Mucosa of rectum (tissue), 2 donors: ENCODE data around the gene PDSS1.

Experiments
- H3K27ac ChIP-seq, 2 donors: one replicate each; pipeline ENCODE4 v1.7.0; 2013; ENCODE audit warnings: inconsistent platforms in 2 of 2, low read depth in 2 of 2, low read length in 2 of 2
- H3K27me3 ChIP-seq, 2 donors: one replicate each; pipeline ENCODE4 v1.7.0; 2013; ENCODE audit warnings: low read length in 2 of 2; ENCODE audit not compliant: control insufficient read depth in 2 of 2, insufficient read depth in 2 of 2
- H3K36me3 ChIP-seq, 2 donors: one replicate each; pipeline ENCODE4 v1.7.0; 2013; ENCODE audit warnings: low read length in 2 of 2; ENCODE audit not compliant: control insufficient read depth in 2 of 2, insufficient read depth in 2 of 2
- H3K4me1 ChIP-seq, 2 donors: one replicate each; pipeline ENCODE4 v1.7.0; 2013; ENCODE audit warnings: low read length in 2 of 2, mild to moderate bottlenecking in 1 of 2; ENCODE audit not compliant: control insufficient read depth in 2 of 2, insufficient read depth in 2 of 2
- H3K4me3 ChIP-seq, 2 donors: one replicate each; pipeline ENCODE4 v1.7.0; 2013; ENCODE audit warnings: low read length in 2 of 2
- H3K9ac ChIP-seq, 2 donors: one replicate each; pipeline ENCODE4 v1.7.0; 2013; ENCODE audit warnings: low read length in 2 of 2, low read depth in 1 of 2, mild to moderate bottlenecking in 1 of 2
- H3K9me3 ChIP-seq, 2 donors: one replicate each; pipeline ENCODE4 v1.7.0; 2013; ENCODE audit warnings: low read length in 2 of 2; ENCODE audit not compliant: control insufficient read depth in 2 of 2
- donor health status: healthy.
- donor health status: Normal muscosa, but diverticular disease.

The PDSS1 gene

GRCh38 chr10:26737730-26738129 lies 40.2 kb downstream of the PDSS1 start:
- Histone ChIP-seq H3K4me3 (no peak overlapping the region), H3K9me3 (no peaks in the 10 kb centered on the region), H3K36me3 (peaks cover 48 to 54% of the 10 kb centered on the region in 2 donors), H3K9ac (no peak overlapping the region), H3K27me3 (no peaks in the 10 kb centered on the region), H3K4me1 (no peaks in the 10 kb centered on the region), H3K27ac (peak overlapping the region; percentile 14 to 44)

- Histone ChIP-seq H3K27me3 (no peaks in the 10 kb centered on the region), H3K36me3 (peaks cover 54% of the 10 kb centered on the region in 2 donors), H3K4me3 (no peak overlapping the region), H3K27ac (peak overlapping the region; percentile 14 to 44), H3K9ac (no peak overlapping the region), H3K4me1 (no peaks in the 10 kb centered on the region), H3K9me3 (no peaks in the 10 kb centered on the region)
Observed at GRCh38 chr10:26738301-26738911, 40.9 kb downstream of the PDSS1 start.

- Histone ChIP-seq H3K9me3 (no peaks in the 10 kb centered on the region), H3K27ac (no peak overlapping the region), H3K27me3 (no peaks in the 10 kb centered on the region), H3K4me3 (no peak overlapping the region), H3K36me3 (peaks cover 50 to 57% of the 10 kb centered on the region in 2 donors), H3K9ac (no peak overlapping the region), H3K4me1 (no peaks in the 10 kb centered on the region)
Observed at GRCh38 chr10:26739071-26739631, 41.6 kb downstream of the PDSS1 start.

- H3K27ac ChIP-seq, result no peak overlapping the region
- no peaks in the 10 kb centered on the region for H3K4me1 ChIP-seq
- H3K36me3 ChIP-seq, result peaks cover 42 to 50% of the 10 kb centered on the region in 2 donors
- H3K9ac ChIP-seq, result no peak overlapping the region
- no peak overlapping the region for H3K4me3 ChIP-seq
- H3K27me3 ChIP-seq, result no peaks in the 10 kb centered on the region
- H3K9me3 ChIP-seq, result no peaks in the 10 kb centered on the region
Observed at GRCh38 chr10:26741368-26741767, 43.9 kb downstream of the PDSS1 start.

- Histone ChIP-seq H3K4me3 (no peak overlapping the region), H3K27ac (no peak overlapping the region), H3K9me3 (no peaks in the 10 kb centered on the region), H3K9ac (no peak overlapping the region), H3K27me3 (no peaks in the 10 kb centered on the region), H3K36me3 (peaks cover 38 to 48% of the 10 kb centered on the region in 2 donors), H3K4me1 (no peaks in the 10 kb centered on the region)
Observed at GRCh38 chr10:26743091-26743490, 45.6 kb downstream of the PDSS1 start.

- H3K27ac ChIP-seq, result no peak overlapping the region
- H3K27me3 ChIP-seq, result no peaks in the 10 kb centered on the region
- no peak overlapping the region for H3K4me3 ChIP-seq
- H3K9ac ChIP-seq, result no peak overlapping the region
- peaks cover 38 to 51% of the 10 kb centered on the region in 2 donors for H3K36me3 ChIP-seq
- H3K9me3 ChIP-seq, result no peaks in the 10 kb centered on the region
- H3K4me1 ChIP-seq, result no peaks in the 10 kb centered on the region
Observed at GRCh38 chr10:26743841-26744240, 46.3 kb downstream of the PDSS1 start.

- Histone ChIP-seq H3K9me3 (no peaks in the 10 kb centered on the region), H3K27ac (no peak overlapping the region), H3K9ac (no peak overlapping the region)
Observed at GRCh38 chr10:26746061-26746460, 48.6 kb downstream of the PDSS1 start.

GRCh38 chr10:26755443-26755903 lies 58.0 kb downstream of the PDSS1 start:
- H3K36me3 ChIP-seq, result peaks cover 14 to 16% of the 10 kb centered on the region in 2 donors
- H3K27ac ChIP-seq, result peak overlapping the region in 1 of 2 donors; percentile 38
- H3K9ac ChIP-seq, result no peak overlapping the region
- H3K9me3 ChIP-seq, result no peaks in the 10 kb centered on the region
- H3K27me3 ChIP-seq, result no peaks in the 10 kb centered on the region
- no peaks in the 10 kb centered on the region for H3K4me1 ChIP-seq
- no peak overlapping the region for H3K4me3 ChIP-seq

More at GRCh38 chr10:26746061-26746460, 48.6 kb downstream of the PDSS1 start:
- Histone ChIP-seq H3K4me3 (no peak overlapping the region), H3K36me3 (peaks cover 35 to 40% of the 10 kb centered on the region in 2 donors), H3K27me3 (no peaks in the 10 kb centered on the region), H3K4me1 (no peaks in the 10 kb centered on the region)

- no peak overlapping the region for H3K27ac ChIP-seq
- H3K9me3 ChIP-seq, result no peaks in the 10 kb centered on the region
- H3K27me3 ChIP-seq, result no peaks in the 10 kb centered on the region
- no peak overlapping the region for H3K9ac ChIP-seq
- peaks cover 12 to 16% of the 10 kb centered on the region in 2 donors for H3K36me3 ChIP-seq
- H3K4me3 ChIP-seq, result no peak overlapping the region
- H3K4me1 ChIP-seq, result no peaks in the 10 kb centered on the region
Observed at GRCh38 chr10:26759008-26759407, 61.5 kb downstream of the PDSS1 start.

GRCh38 chr10:26765549-26765948 lies 68.0 kb downstream of the PDSS1 start:
- Histone ChIP-seq H3K27ac (no peak overlapping the region), H3K9me3 (no peaks in the 10 kb centered on the region), H3K36me3 (peaks cover 12 to 14% of the 10 kb centered on the region in 2 donors), H3K4me1 (no peaks in the 10 kb centered on the region), H3K4me3 (no peak overlapping the region), H3K9ac (no peak overlapping the region), H3K27me3 (no peaks in the 10 kb centered on the region)
